ENCODE data around the gene PNPT1.

GRCh38 chr2:55734726-55735125 lies 41.1 kb upstream of the PNPT1 start:
- TF ChIP-seq RAD21 (IDR thresholded peaks at IDR 0.05; ENCODE audit: low read length) (no peak), POLR2A (IDR thresholded peaks at IDR 0.05; ENCODE audit: low read depth, low read length) (no peak), CTCF (conservative IDR thresholded peaks at IDR 0.05; ENCODE audit: low read depth, low read length) (no peak), CEBPB (IDR thresholded peaks at IDR 0.05; ENCODE audit: low read depth, low read length) (no peak), MXI1 (IDR thresholded peaks at IDR 0.05; ENCODE audit: borderline replicate concordance, low read depth, low read length) (no peak), USF2 (IDR thresholded peaks at IDR 0.05; ENCODE audit: low read depth, low read length) (no peak), SMC3 (IDR thresholded peaks at IDR 0.05; ENCODE audit: low read depth, low read length) (no peak), MAFK (IDR thresholded peaks at IDR 0.05; ENCODE audit: low read depth, low read length) (no peak), MAZ (IDR thresholded peaks at IDR 0.05; ENCODE audit: borderline replicate concordance, low read depth, low read length) (no peak), RCOR1 (IDR thresholded peaks at IDR 0.05; ENCODE audit: insufficient replicate concordance, low read length) (no peak)

All from IMR-90 (cell line).